Cardiac fibroblast (primary cell): ENCODE measurements around the gene SKOR2.

Source experiments
- DNase-seq, 2 donors: peaks; one replicate each; pipeline versions ENCODE4 v3.0.0 to v3.0.0-alpha.2; 2010; ENCODE audit warnings: low read depth in 2 of 2
- H3K4me3 ChIP-seq, 2 donors: replicated peaks in 1 of 2; 1 replicate in 1 of 2; 2 replicates in 1 of 2; pipeline ENCODE4 v1.5.1; 2011; ENCODE audit warnings: low read depth in 2 of 2, low read length in 2 of 2, mild to moderate bottlenecking in 2 of 2, moderate library complexity in 1 of 2
- CTCF ChIP-seq: IDR thresholded peaks from one replicate; pipeline ENCODE4 v1.5.1; 2011; ENCODE audit warnings: low read depth, mild to moderate bottlenecking, low read length, inconsistent platforms

Gene SKOR2

GRCh38 chr18:47247416-47248114, 3.9 kb downstream of the SKOR2 start:
- DNase-seq = no peak
- H3K4me3 ChIP-seq = no peak overlapping the region
- peak; percentile 3 for TF ChIP-seq CTCF

- DNase-seq = no peak
- no peak overlapping the region for H3K4me3 ChIP-seq
- TF ChIP-seq CTCF = no peak
Observed at GRCh38 chr18:47247036-47247415, 4.4 kb downstream of the SKOR2 start.

- no peak for TF ChIP-seq CTCF
- DNase-seq = no peak
- no peak overlapping the region for H3K4me3 ChIP-seq
Observed at GRCh38 chr18:47246027-47246971, 5.2 kb downstream of the SKOR2 start.

GRCh38 chr18:47244086-47244485, 7.4 kb downstream of the SKOR2 start:
- H3K4me3 ChIP-seq = no peak overlapping the region
- DNase-seq = no peak
- TF ChIP-seq CTCF = no peak

- DNase-seq = no peak
- no peak overlapping the region for H3K4me3 ChIP-seq
- TF ChIP-seq CTCF = no peak
Observed at GRCh38 chr18:47235096-47235495, 16.4 kb downstream of the SKOR2 start.

GRCh38 chr18:47226660-47227059, 24.8 kb downstream of the SKOR2 start:
- no peak overlapping the region for H3K4me3 ChIP-seq
- no peak for DNase-seq
- TF ChIP-seq CTCF = no peak
